HPDE6-E6E7 (cell line): ENCODE data around the gene STX8.

Experiments used
- DNase-seq: peaks from one replicate; pipeline ENCODE4 v3.0.0; 2011; ENCODE audit warnings: missing footprints; ENCODE audit errors: extremely low spot score

Gene STX8

GRCh38 chr17:9444687-9445086 lies 130.9 kb downstream of the STX8 start:
- no peak for DNase-seq

- no peak for DNase-seq
These were observed 131.8 kb downstream of the STX8 start for GRCh38 chr17:9443811-9444210.

GRCh38 chr17:9439851-9440250 lies 135.8 kb downstream of the STX8 start:
- DNase-seq = no peak

GRCh38 chr17:9436630-9437029 lies 139.0 kb downstream of the STX8 start:
- no peak for DNase-seq

- DNase-seq = no peak
These were observed 140.5 kb downstream of the STX8 start for GRCh38 chr17:9435165-9435564.

- DNase-seq = no peak
These were observed 141.0 kb downstream of the STX8 start for GRCh38 chr17:9434642-9435057.

GRCh38 chr17:9432934-9433421 lies 142.6 kb downstream of the STX8 start:
- DNase-seq = no peak

GRCh38 chr17:9432134-9432885 lies 143.3 kb downstream of the STX8 start:
- no peak for DNase-seq

GRCh38 chr17:9431620-9432019 lies 144.0 kb downstream of the STX8 start:
- no peak for DNase-seq

- DNase-seq = no peak
These were observed 147.9 kb downstream of the STX8 start for GRCh38 chr17:9427465-9428315.

- DNase-seq = no peak
These were observed 151.5 kb downstream of the STX8 start for GRCh38 chr17:9424071-9424640.

- no peak for DNase-seq
These were observed 154.1 kb downstream of the STX8 start for GRCh38 chr17:9421525-9421924.

- DNase-seq = no peak
These were observed 155.6 kb downstream of the STX8 start for GRCh38 chr17:9419932-9420453.

- DNase-seq = no peak
These were observed 161.1 kb downstream of the STX8 start for GRCh38 chr17:9414471-9414870.

GRCh38 chr17:9410737-9411136 lies 164.9 kb downstream of the STX8 start:
- no peak for DNase-seq

GRCh38 chr17:9410301-9410700 lies 165.3 kb downstream of the STX8 start:
- DNase-seq = no peak

- DNase-seq = no peak
These were observed 165.7 kb downstream of the STX8 start for GRCh38 chr17:9409878-9410277.

- DNase-seq = no peak
These were observed 166.5 kb downstream of the STX8 start for GRCh38 chr17:9408868-9409829.

GRCh38 chr17:9408381-9408780 lies 167.2 kb downstream of the STX8 start:
- DNase-seq = no peak

GRCh38 chr17:9406046-9406606 lies 169.5 kb downstream of the STX8 start:
- DNase-seq = no peak

- DNase-seq = no peak
These were observed 172.4 kb downstream of the STX8 start for GRCh38 chr17:9403257-9403656.
